Activated B cell treated with CpG ODN at 0.5 μM for 24 hours (primary cell): ENCODE measurements around the gene DNAH6. TPM values are rescaled to one million over a fixed set of nuclear protein-coding genes. Genes with fewer than 3 reads are reported as not detected.
"Not testable (repeated sequence)": the region's sequence is repeated elsewhere in the genome, so short reads cannot be mapped to it uniquely, and the experiment has no call there.

Experiments used
- ATAC-seq: fragments of 200-7000 bp; cut with Tn5 transposase; one replicate; pipeline ENCODE4 v1.10.0; 2021; ENCODE audit warnings: low read depth, mild to moderate bottlenecking, moderate library complexity
- CTCF ChIA-PET: fragments of 350-600 bp; sonication (Branson Sonifier 250); formaldehyde crosslinking; loops from one replicate; lab custom pipeline; 2021; ENCODE audit warnings: antibody characterized with exemption; lab: Charles Lee
- POLR2A ChIA-PET: fragments of 350-600 bp; sonication (Branson Sonifier 250); formaldehyde crosslinking; loops from one replicate; lab custom pipeline; 2021; ENCODE audit warnings: antibody characterized with exemption; lab: Charles Lee
- DNase-seq: peaks from one replicate; pipeline ENCODE4 v3.0.0; 2022
- H3K27ac Mint-ChIP-seq: one replicate; pipeline ENCODE4 v1.8.0; 2020; ENCODE audit warnings: mixed read lengths
- H3K27me3 Mint-ChIP-seq: one replicate; pipeline ENCODE4 v1.8.0; 2021; ENCODE audit warnings: mixed read lengths
- H3K36me3 Mint-ChIP-seq: one replicate; pipeline ENCODE4 v1.8.0; 2021; ENCODE audit warnings: low read depth, mixed read lengths
- H3K4me1 Mint-ChIP-seq: one replicate; pipeline ENCODE4 v1.8.0; 2021; ENCODE audit warnings: mixed read lengths
- H3K4me3 Mint-ChIP-seq: one replicate; pipeline ENCODE4 v1.8.0; 2020; ENCODE audit warnings: mild to moderate bottlenecking, mixed read lengths
- H3K9me3 Mint-ChIP-seq: one replicate; pipeline ENCODE4 v1.8.0; 2020; ENCODE audit warnings: mixed read lengths
- CTCF ChIP-seq: fragments of 200-600 bp; IDR thresholded peaks from one replicate; pipeline ENCODE4 v1.8.0; 2022; ENCODE audit warnings: antibody characterized with exemption, mild to moderate bottlenecking
- intact Hi-C: fragments of 100-400 bp; cut with micrococcal nuclease; formaldehyde crosslinking; loops from one replicate; pipeline ENCODE4 v1.15.1; 2024
- total RNA-seq: library from RNA; stranded (reverse); gene quantifications from 2 replicates; pipeline ENCODE4 v1.2.3, GENCODE V29; 2022

Gene DNAH6
- total RNA-seq, 1 donor from 2014 or later: 0.82 TPM

DNA sequence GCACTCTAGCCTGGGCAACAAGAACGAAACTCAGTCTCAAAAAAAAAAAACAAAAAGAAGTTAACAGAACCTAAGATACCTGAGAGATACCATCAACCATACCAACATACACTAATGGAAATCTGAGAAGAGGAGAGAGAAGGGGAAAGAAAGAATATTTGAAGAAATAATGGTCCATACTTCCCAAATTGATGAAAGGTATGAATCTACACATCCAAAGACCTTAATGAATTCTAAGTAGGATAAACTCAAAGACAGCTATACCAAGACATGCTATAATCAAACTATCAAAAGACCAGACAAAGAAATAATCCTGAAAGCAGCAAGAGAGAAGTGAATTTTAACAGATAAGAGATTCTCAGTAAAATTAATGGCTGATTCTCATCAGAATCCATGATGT, 255.0 kb downstream of the DNAH6 start:
- no peaks in the 10 kb centered on the region for H3K4me1 Mint-ChIP-seq
- ChIA-PET POLR2A (no interaction called here), CTCF (no interaction called here)
- intact Hi-C loops: no loop called here
- no peaks in the 10 kb centered on the region for H3K27me3 Mint-ChIP-seq
- H3K36me3 Mint-ChIP-seq: peaks cover 2% of the 10 kb centered on the region
- DNase-seq: no peak
- H3K4me3 Mint-ChIP-seq: no peak overlapping the region
- no peak for TF ChIP-seq CTCF
- H3K9me3 Mint-ChIP-seq: peaks cover 32% of the 10 kb centered on the region
- no peak overlapping the region for H3K27ac Mint-ChIP-seq
- ATAC-seq: no peak

DNA sequence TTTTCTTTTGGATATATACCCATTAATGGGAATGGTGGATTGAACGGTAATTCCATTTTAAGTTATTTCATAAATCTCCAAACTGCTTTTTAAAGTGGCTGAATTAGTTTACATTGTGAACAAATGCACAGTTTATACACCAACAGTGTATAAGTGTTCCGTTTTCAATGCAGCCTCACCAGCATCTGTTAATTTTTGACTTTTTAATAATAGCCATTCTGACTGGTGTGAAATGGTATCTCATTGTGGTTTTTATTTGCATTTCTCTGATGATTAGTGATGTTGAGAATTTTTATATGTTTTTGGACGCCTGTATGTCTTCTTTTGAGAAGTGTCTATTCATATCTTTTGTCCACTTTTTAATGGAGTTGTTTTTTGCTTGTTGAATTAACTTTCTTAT, 257.3 kb downstream of the DNAH6 start:
- DNase-seq, H3K4me1 Mint-ChIP-seq, H3K27ac Mint-ChIP-seq, intact Hi-C loops, H3K36me3 Mint-ChIP-seq, POLR2A ChIA-PET, ATAC-seq, H3K27me3 Mint-ChIP-seq, CTCF ChIA-PET, H3K4me3 Mint-ChIP-seq: not testable (repeated sequence)
- H3K9me3 Mint-ChIP-seq: peaks cover 33% of the 10 kb centered on the region

GRCh38 chr2:84776011-84776410, 259.7 kb downstream of the DNAH6 start:
- POLR2A ChIA-PET: no interaction called here
- CTCF ChIA-PET: no interaction called here
- intact Hi-C loops: no loop called here
- Mint-ChIP-seq H3K27ac (no peak overlapping the region), H3K4me3 (no peak overlapping the region), H3K9me3 (peaks cover 34% of the 10 kb centered on the region), H3K36me3 (peaks cover 2% of the 10 kb centered on the region), H3K4me1 (peaks cover 14% of the 10 kb centered on the region), H3K27me3 (no peaks in the 10 kb centered on the region)
- DNase-seq (no peak), ATAC-seq (no peak)
- no peak for TF ChIP-seq CTCF

DNA sequence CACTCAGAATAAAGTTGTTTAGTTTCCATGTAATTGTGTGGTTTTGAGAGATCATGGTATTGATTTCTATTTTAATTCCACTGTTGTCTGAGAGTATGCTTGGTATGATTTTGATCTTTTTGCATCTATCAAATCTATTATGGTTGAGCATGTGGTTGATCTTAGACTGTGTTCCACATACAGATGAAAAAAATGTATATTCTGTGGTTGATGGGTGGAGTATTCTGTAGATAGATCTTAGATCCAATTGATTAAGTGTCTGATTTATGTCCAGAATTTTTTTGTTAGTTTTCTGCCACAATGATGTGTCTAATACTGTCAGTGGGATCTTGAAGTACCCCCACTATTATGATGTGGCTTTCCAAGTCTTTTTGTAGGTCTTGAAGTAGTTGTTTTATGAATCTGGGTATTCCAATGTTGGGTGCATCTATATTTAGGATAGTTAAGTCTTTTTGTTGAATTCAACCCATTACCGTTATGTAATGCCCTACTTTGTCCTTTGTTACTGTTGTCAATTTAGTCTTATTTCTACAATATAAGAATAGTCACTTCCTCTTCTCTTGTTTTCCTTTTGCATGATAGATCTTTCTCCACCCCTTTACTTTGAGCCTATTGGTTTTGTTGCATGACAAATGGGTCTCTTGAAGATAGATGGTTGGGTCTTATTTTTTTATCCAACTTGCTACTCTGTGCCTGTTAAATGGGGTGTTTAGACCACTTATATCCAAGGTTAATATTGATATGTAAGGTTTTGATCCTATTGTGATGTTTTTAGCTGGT, 262.8 kb downstream of the DNAH6 start:
- ChIA-PET CTCF (no interaction called here), POLR2A (no interaction called here)
- no peaks in the 10 kb centered on the region for H3K27me3 Mint-ChIP-seq
- peaks cover 37% of the 10 kb centered on the region for H3K4me1 Mint-ChIP-seq
- intact Hi-C loops: no loop called here
- peaks cover 2% of the 10 kb centered on the region for H3K36me3 Mint-ChIP-seq
- no peak overlapping the region for H3K27ac Mint-ChIP-seq
- no peak overlapping the region for H3K4me3 Mint-ChIP-seq
- DNase-seq: no peak
- no peak for ATAC-seq
- peaks cover 19% of the 10 kb centered on the region for H3K9me3 Mint-ChIP-seq
- TF ChIP-seq CTCF: no peak

DNA sequence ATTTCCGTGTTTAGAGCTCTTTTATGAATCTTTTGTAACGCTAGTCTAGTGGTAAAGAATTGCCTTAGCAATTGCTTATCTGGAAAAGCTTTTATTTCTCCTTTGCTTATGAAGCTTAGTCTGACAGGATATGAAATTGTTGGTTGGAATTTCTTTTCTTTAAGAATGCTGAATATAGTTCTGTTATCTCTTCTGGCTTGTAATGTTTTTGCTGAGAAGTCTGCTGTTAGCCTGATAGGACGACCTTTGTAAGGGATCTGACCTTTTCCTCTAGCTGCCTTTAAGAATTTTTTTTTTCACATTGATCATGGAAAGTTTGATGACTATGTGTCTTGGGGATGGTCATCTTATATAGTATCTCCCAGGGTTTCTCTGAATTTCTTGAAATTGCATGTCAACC, 263.5 kb downstream of the DNAH6 start:
- CTCF ChIA-PET: interaction anchor here (1.1 kb wide), 1 partner anchor 146 kb away, joined by 3 read pairs; no protein-coding TSS in a partner anchor
- H3K36me3 Mint-ChIP-seq: peaks cover 2% of the 10 kb centered on the region

More for the DNA sequence above, 263.5 kb downstream of the DNAH6 start:
- no peak overlapping the region for H3K4me3 Mint-ChIP-seq
- POLR2A ChIA-PET: no interaction called here
- intact Hi-C loops: loop anchor here (5.0 kb wide), 1 partner anchor 103 kb away; the partner anchor contains the start of gene TRABD2A
- H3K27me3 Mint-ChIP-seq: no peaks in the 10 kb centered on the region
- H3K27ac Mint-ChIP-seq: no peak overlapping the region
- H3K4me1 Mint-ChIP-seq: peaks cover 37% of the 10 kb centered on the region
- no peak for DNase-seq
- TF ChIP-seq CTCF: no peak
- ATAC-seq: no peak
- peaks cover 14% of the 10 kb centered on the region for H3K9me3 Mint-ChIP-seq
